ENCODE measurements around the gene CPT1C.

Gene CPT1C

GRCh38 chr19:49739933-49740332 lies 49.0 kb downstream of the CPT1C start:
- H3K4me3 ChIP-seq (ENCODE audit: low read depth, low read length): no peak overlapping the region
- in situ Hi-C loops (cut with HindIII; ENCODE audit: low pct_ligation_motif_present, low sequenced_read_pairs): no loop called here
- DNase-seq: no peak
- H3K27ac ChIP-seq: no peak overlapping the region
- no peaks in the 10 kb centered on the region for H3K36me3 ChIP-seq (replicated peaks)
- no peaks in the 10 kb centered on the region for H3K27me3 ChIP-seq (replicated peaks)
- TF ChIP-seq CTCF (IDR thresholded peaks at IDR 0.05; ENCODE audit: low read depth, low read length, missing control alignments): no peak

- TF ChIP-seq CTCF (IDR thresholded peaks at IDR 0.05; ENCODE audit: low read depth, low read length, missing control alignments): no peak
- no peaks in the 10 kb centered on the region for H3K27me3 ChIP-seq (replicated peaks)
- H3K27ac ChIP-seq: no peak overlapping the region
- no peak for DNase-seq
- H3K36me3 ChIP-seq (replicated peaks): no peaks in the 10 kb centered on the region
- in situ Hi-C loops (cut with HindIII; ENCODE audit: low pct_ligation_motif_present, low sequenced_read_pairs): no loop called here
- H3K4me3 ChIP-seq (ENCODE audit: low read depth, low read length): no peak overlapping the region
Observed at GRCh38 chr19:49741210-49741844, 50.4 kb downstream of the CPT1C start.

- DNase-seq: no peak
- Histone ChIP-seq H3K36me3 (replicated peaks) (no peaks in the 10 kb centered on the region), H3K4me3 (ENCODE audit: low read depth, low read length) (no peak overlapping the region), H3K27ac (no peak overlapping the region), H3K27me3 (replicated peaks) (no peaks in the 10 kb centered on the region)
- TF ChIP-seq CTCF (IDR thresholded peaks at IDR 0.05; ENCODE audit: low read depth, low read length, missing control alignments): no peak
- in situ Hi-C loops (cut with HindIII; ENCODE audit: low pct_ligation_motif_present, low sequenced_read_pairs): no loop called here
Observed at GRCh38 chr19:49744946-49745381, 54.0 kb downstream of the CPT1C start.

- DNase-seq: no peak
- H3K36me3 ChIP-seq (replicated peaks): no peaks in the 10 kb centered on the region
- H3K27ac ChIP-seq: no peak overlapping the region
- H3K4me3 ChIP-seq (ENCODE audit: low read depth, low read length): no peak overlapping the region
- in situ Hi-C loops (cut with HindIII; ENCODE audit: low pct_ligation_motif_present, low sequenced_read_pairs): no loop called here
- no peak for TF ChIP-seq CTCF (IDR thresholded peaks at IDR 0.05; ENCODE audit: low read depth, low read length, missing control alignments)
- no peaks in the 10 kb centered on the region for H3K27me3 ChIP-seq (replicated peaks)
Observed at GRCh38 chr19:49746206-49746958, 55.5 kb downstream of the CPT1C start.

GRCh38 chr19:49749055-49749716 lies 58.3 kb downstream of the CPT1C start:
- Histone ChIP-seq H3K27me3 (replicated peaks) (no peaks in the 10 kb centered on the region), H3K4me3 (ENCODE audit: low read depth, low read length) (no peak overlapping the region), H3K36me3 (replicated peaks) (no peaks in the 10 kb centered on the region), H3K27ac (no peak overlapping the region)
- TF ChIP-seq CTCF (IDR thresholded peaks at IDR 0.05; ENCODE audit: low read depth, low read length, missing control alignments): no peak
- in situ Hi-C loops (cut with HindIII; ENCODE audit: low pct_ligation_motif_present, low sequenced_read_pairs): no loop called here
- DNase-seq: no peak
